Psoas muscle (tissue), 8 donors: ENCODE results near the gene TRIM27. TPM values are rescaled to one million over a fixed set of nuclear protein-coding genes. Genes with fewer than 3 reads are reported as not detected.
"Not testable (repeated sequence)": the region's sequence is repeated elsewhere in the genome, so short reads cannot be mapped to it uniquely, and the experiment has no call there.

ENCODE experiments used
- ATAC-seq, 4 donors: fragments of 200-7000 bp; cut with Tn5 transposase; one replicate each; pipeline ENCODE4 v1.9.1; 2020; ENCODE audit warnings: moderate library complexity in 3 of 4, mild to moderate bottlenecking in 2 of 4
- DNase-seq, 2 donors: peaks; one replicate each; pipeline ENCODE4 v3.0.0-alpha.2; 2020
- H3K27ac ChIP-seq: fragments of 200-600 bp; one replicate; pipeline ENCODE4 v1.8.0; 2022
- H3K27me3 ChIP-seq, 3 donors: fragments of 200-600 bp in 1 of 3; one replicate each; pipeline versions ENCODE4 v1.6.1 to v1.8.0; 2013 to 2022; ENCODE audit warnings: low read length in 2 of 3, mild to moderate bottlenecking in 2 of 3, moderate library complexity in 1 of 3; ENCODE audit not compliant: insufficient read depth in 3 of 3
- H3K36me3 ChIP-seq, 2 donors: fragments of 200-600 bp in 1 of 2; one replicate each; pipeline versions ENCODE4 v1.6.1 to v1.8.0; 2013 to 2022; ENCODE audit warnings: low read depth in 1 of 2, mild to moderate bottlenecking in 1 of 2, moderate library complexity in 1 of 2; ENCODE audit not compliant: insufficient read depth in 1 of 2
- H3K4me1 ChIP-seq: fragments of 200-600 bp; one replicate; pipeline ENCODE4 v1.8.0; 2022
- H3K4me3 ChIP-seq: fragments of 200-600 bp; one replicate; pipeline ENCODE4 v1.8.0; 2022; ENCODE audit warnings: mild to moderate bottlenecking
- H3K9me3 ChIP-seq: fragments of 200-600 bp; one replicate; pipeline ENCODE4 v1.8.0; 2022
- CTCF ChIP-seq: fragments of 200-600 bp; IDR thresholded peaks from one replicate; pipeline ENCODE4 v1.8.0; 2022; ENCODE audit warnings: antibody characterized with exemption
- WGBS, 3 donors: extraction: QIAGEN DNeasy Blood & Tissue Kit; methylation state at CpG; one replicate each; pipeline versions ENCODE4 v1.1.6 to v1.1.7; 2013; 5-methylcytosine and 5-hydroxymethylcytosine counted together
- intact Hi-C, 2 donors: fragments of 100-400 bp; cut with DNase I; formaldehyde crosslinking; loops; one replicate each; pipeline versions ENCODE4 v1.11.0 to v1.14.2; 2022
- long read RNA-seq, 2 donors: library from polyadenylated mRNA; unstranded; transcript quantifications; one replicate each; pipeline ENCODE4 v2.0.0, GENCODE V29; 2021
- polyA plus RNA-seq, 3 donors: library from polyadenylated mRNA; stranded (reverse); fragments of 200-250 nt; gene quantifications; one replicate each; pipeline ENCODE4 v1.2.3, GENCODE V29; 2013
- total RNA-seq, 4 donors: library from RNA; stranded (reverse); fragmentation: NEBNext Ultra II Directional in 2 of 4; extraction: Animal tissue kit (Norgen Biotek cat#: 25700) in 2 of 4; gene quantifications; one replicate each; pipeline versions ENCODE4 v1.2.1 to v1.2.4, GENCODE V29; 2021 to 2023
- donor health status: healthy with polysubstance abuse.
- donor health status: DM: no; HTN: no; CAD: no; lungs with moderate emphysema.
- donor health status: Bipolar disorder and iron deficiency.
- donor health status: healthy.
- donor health status: DM: yes; HTN: yes; CAD: no.
- donor health status: DM: no; HTN: no; CAD: no.
- donor health status: DM: no; HTN: no; CAD: no.
- donor health status: DM: yes; HTN: yes; CAD: no.

The TRIM27 gene
- total RNA-seq (10 to 100 TPM; 15.0 to 26.0 (median 23.6) TPM), polyA plus RNA-seq (10 to 100 TPM; 15.5 to 42.8 (median 39.5) TPM)
- long read RNA-seq, donor 1, transcript TRIM27-202 (8 exons, 2,967 nt): major isoform, 61 of 63 reads
- long read RNA-seq, donor 1, partial matches to known transcripts: 0 of 63 reads
- long read RNA-seq, donor 1, other reads (novel, unspliced or antisense): 2 of 63 reads
- long read RNA-seq, donor 2, transcript TRIM27-202 (8 exons, 2,967 nt): major isoform, 77 of 95 reads
- long read RNA-seq, donor 2, partial matches to known transcripts: 2 of 95 reads
- long read RNA-seq, donor 2, other reads (novel, unspliced or antisense): 16 of 95 reads

- no peaks in the 10 kb centered on the region for H3K9me3 ChIP-seq
- TF ChIP-seq CTCF: peak; percentile 13
- H3K4me3 ChIP-seq: peak within 1 kb of the TSS; percentile 85
- intact Hi-C loops: no loop called here
- DNase-seq (peak; percentile 93 to 96), ATAC-seq (peak; percentile 93 to 97 (median 95))
- WGBS, 3 donors: 0 to 1% (median 0%) methylated on average over 78 to 89 of the region's 89 CpGs
- H3K27ac ChIP-seq: peak within 1 kb of the TSS; percentile 98
- peaks cover 14 to 34% of the 10 kb centered on the region in 2 donors for H3K36me3 ChIP-seq
- peaks cover 15% of the 10 kb centered on the region for H3K4me1 ChIP-seq
- H3K27me3 ChIP-seq: no peaks in the 10 kb centered on the region
These were observed at the start of gene TRIM27 for GRCh38 chr6:28923318-28924102. Gene TRIM27 (minus strand): TSS chr6:28923985. CDS start chr6:28923632, 353 bp downstream.

GRCh38 chr6:28970056-28970455 is 46.3 kb upstream of the TRIM27 start:
- not testable (repeated sequence) for DNase-seq

GRCh38 chr6:28969129-28969528 is 45.3 kb upstream of the TRIM27 start:
- DNase-seq (no peak), ATAC-seq (no peak)
- H3K27ac ChIP-seq: no peak overlapping the region
- no peak for TF ChIP-seq CTCF
- intact Hi-C loops: no loop called here
- no peak overlapping the region for H3K4me3 ChIP-seq
- H3K27me3 ChIP-seq: no peaks in the 10 kb centered on the region
- H3K36me3 ChIP-seq: no peaks in the 10 kb centered on the region
- no peaks in the 10 kb centered on the region for H3K9me3 ChIP-seq
- H3K4me1 ChIP-seq: no peaks in the 10 kb centered on the region
- 70 to 75% (median 73%) methylated on average over 15 of the region's 15 CpGs for WGBS, 3 donors

More at GRCh38 chr6:28970056-28970455, 46.3 kb upstream of the TRIM27 start:
- H3K9me3 ChIP-seq, H3K27ac ChIP-seq, ATAC-seq, H3K36me3 ChIP-seq, H3K4me3 ChIP-seq, H3K4me1 ChIP-seq, H3K27me3 ChIP-seq, intact Hi-C loops: not testable (repeated sequence)
- WGBS, 3 donors: 87 to 91% (median 88%) methylated on average over 21 of the region's 21 CpGs

- ATAC-seq (no peak), DNase-seq (no peak)
- TF ChIP-seq CTCF: no peak
- intact Hi-C loops: no loop called here
- 81 to 90% (median 85%) methylated on average over 4 of the region's 4 CpGs for WGBS, 3 donors
- H3K4me3 ChIP-seq: no peak overlapping the region
- no peak overlapping the region for H3K27ac ChIP-seq
- H3K4me1 ChIP-seq: no peaks in the 10 kb centered on the region
- no peaks in the 10 kb centered on the region for H3K36me3 ChIP-seq
- H3K9me3 ChIP-seq: no peaks in the 10 kb centered on the region
- H3K27me3 ChIP-seq: no peaks in the 10 kb centered on the region
These were observed 44.7 kb upstream of the TRIM27 start for GRCh38 chr6:28968476-28968875.

GRCh38 chr6:28965706-28966105 is 41.9 kb upstream of the TRIM27 start:
- Histone ChIP-seq H3K9me3 (no peaks in the 10 kb centered on the region), H3K36me3 (no peaks in the 10 kb centered on the region), H3K27me3 (peaks cover 0 to 4% (median under 1%) of the 10 kb centered on the region in 3 donors), H3K27ac (no peak overlapping the region), H3K4me3 (no peak overlapping the region), H3K4me1 (no peaks in the 10 kb centered on the region)
- TF ChIP-seq CTCF: no peak
- DNase-seq (no peak), ATAC-seq (no peak)
- intact Hi-C loops: no loop called here
- WGBS, 3 donors: 82 to 92% (median 84%) methylated on average over 2 of the region's 2 CpGs
